ENCODE data around the gene POLG2. TPM values are rescaled to one million over a fixed set of nuclear protein-coding genes. Genes with fewer than 3 reads are reported as not detected.

POLG2 gene
- 10 to 100 TPM in 1 of 2 donors, 1 to 10 TPM in 1; 6.5 to 18.1 TPM for total RNA-seq

GRCh38 chr17:64496786-64497564, at the start of gene POLG2:
TSS of gene POLG2 (minus strand) at chr17:64497054. CDS start at chr17:64496968, 86 bp downstream.
- intact Hi-C loops (cut with DNase I), result no loop called here

GRCh38 chr17:64544742-64545141, 47.9 kb upstream of the POLG2 start:
- Histone ChIP-seq H3K27me3 (no peaks in the 10 kb centered on the region), H3K4me3 (no peak overlapping the region), H3K4me1 (no peaks in the 10 kb centered on the region), H3K27ac (no peak overlapping the region), H3K36me3 (replicated peaks in 1 of 2; ENCODE audit: insufficient read depth in 1 of 2, low read depth in 2 of 2) (peaks cover 0 to 9% of the 10 kb centered on the region in 2 donors), H3K9me3 (no peaks in the 10 kb centered on the region)
- TF ChIP-seq CTCF (IDR thresholded peaks at IDR 0.05), result no peak
- no peak for TF ChIP-seq POLR2A (IDR thresholded peaks at IDR 0.05)
- intact Hi-C loops (cut with DNase I), result no loop called here
- ATAC-seq (no peak), DNase-seq (no peak)
- whole genome bisulfite sequencing, 2 donors, result 90 to 92% methylated on average over 2 of the region's 2 CpGs

More at GRCh38 chr17:64496786-64497564, at the start of gene POLG2:
- H3K27ac ChIP-seq, result peak within 1 kb of the TSS; percentile 55 to 88 (median 66)
- WGBS, 2 donors, result 0 to 1% methylated on average over 40 to 50 of the region's 50 CpGs
- peaks cover 18 to 22% of the 10 kb centered on the region in 2 donors for H3K36me3 ChIP-seq (replicated peaks in 1 of 2; ENCODE audit: insufficient read depth in 1 of 2, low read depth in 2 of 2)
- peak; percentile 93 for ATAC-seq
- H3K4me1 ChIP-seq, result peaks cover 60% of the 10 kb centered on the region
- H3K27me3 ChIP-seq, result no peaks in the 10 kb centered on the region
- no peaks in the 10 kb centered on the region for H3K9me3 ChIP-seq
- H3K4me3 ChIP-seq, result peak within 1 kb of the TSS; percentile 57 to 72
- peak; percentile 92 to 96 (median 95) for DNase-seq
- TF ChIP-seq CTCF (IDR thresholded peaks at IDR 0.05) (peak in 5 of 7 experiments; percentile 18 to 59 (median 45)), POLR2A (IDR thresholded peaks at IDR 0.05) (peak; percentile 42 to 61 (median 54))

GRCh38 chr17:64540118-64540776, 43.4 kb upstream of the POLG2 start:
- Histone ChIP-seq H3K9me3 (no peaks in the 10 kb centered on the region), H3K4me1 (no peaks in the 10 kb centered on the region), H3K27ac (no peak overlapping the region), H3K36me3 (replicated peaks in 1 of 2; ENCODE audit: insufficient read depth in 1 of 2, low read depth in 2 of 2) (peaks cover 0 to 24% of the 10 kb centered on the region in 2 donors), H3K27me3 (no peaks in the 10 kb centered on the region), H3K4me3 (no peak overlapping the region)
- TF ChIP-seq CTCF (IDR thresholded peaks at IDR 0.05) (no peak), POLR2A (IDR thresholded peaks at IDR 0.05) (no peak)
- ATAC-seq (no peak), DNase-seq (no peak)
- WGBS, 2 donors, result 83 to 85% methylated on average over 4 of the region's 5 CpGs
- intact Hi-C loops (cut with DNase I), result no loop called here

GRCh38 chr17:64538508-64539130, 41.8 kb upstream of the POLG2 start:
- ATAC-seq (no peak), DNase-seq (no peak)
- WGBS, 2 donors, result 89 to 92% methylated on average over 7 of the region's 7 CpGs
- Histone ChIP-seq H3K4me3 (no peak overlapping the region), H3K9me3 (no peaks in the 10 kb centered on the region), H3K27me3 (no peaks in the 10 kb centered on the region), H3K27ac (no peak overlapping the region), H3K4me1 (no peaks in the 10 kb centered on the region), H3K36me3 (replicated peaks in 1 of 2; ENCODE audit: insufficient read depth in 1 of 2, low read depth in 2 of 2) (peaks cover 0 to 30% of the 10 kb centered on the region in 2 donors)
- intact Hi-C loops (cut with DNase I), result no loop called here
- no peak for TF ChIP-seq CTCF (IDR thresholded peaks at IDR 0.05)
- TF ChIP-seq POLR2A (IDR thresholded peaks at IDR 0.05), result no peak
